ENCODE measurements around the gene PODN.

PODN gene

DNA sequence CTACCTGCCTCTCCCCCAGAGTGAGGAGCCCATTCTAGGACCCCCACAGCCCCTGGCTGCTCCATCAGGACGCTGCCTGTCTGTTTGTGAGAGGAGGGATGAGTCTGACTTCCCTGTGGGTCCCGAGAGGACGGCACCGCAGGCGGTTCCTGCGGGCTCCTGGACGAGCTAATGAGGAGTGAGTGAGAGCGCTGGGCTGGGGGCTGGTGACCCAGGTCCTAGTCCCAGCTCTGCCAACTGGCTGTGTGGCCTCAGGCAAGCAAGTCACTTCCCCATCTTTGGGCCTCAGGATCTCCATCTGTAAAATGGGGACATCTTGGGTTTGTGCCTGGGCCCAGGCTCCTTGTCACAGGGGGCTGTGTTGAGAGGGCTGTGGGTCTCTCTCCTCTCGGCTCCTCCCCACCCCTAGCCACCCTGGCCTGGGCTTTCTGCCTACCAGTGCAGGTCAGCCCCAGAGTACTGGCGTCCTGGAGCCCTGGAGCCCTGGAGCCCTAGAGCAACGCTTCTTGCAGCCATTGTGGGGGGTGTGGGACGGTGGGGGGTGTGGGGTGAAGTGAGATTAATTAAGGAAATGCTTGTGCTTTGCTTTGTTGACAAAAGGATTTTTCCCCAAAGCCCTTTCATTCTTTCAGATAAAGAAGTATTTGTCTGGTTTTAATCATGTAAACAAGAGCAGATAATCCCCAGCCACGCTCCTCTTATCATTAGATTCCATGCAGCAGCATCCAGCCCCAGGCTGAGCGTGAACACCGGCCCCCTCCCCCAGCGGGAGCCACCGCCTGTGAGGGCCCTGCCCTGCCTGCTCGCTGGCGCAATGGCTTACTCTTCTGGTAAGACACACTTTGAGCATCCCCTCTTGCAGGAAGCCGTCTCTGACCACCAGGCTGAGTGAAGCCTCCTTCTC, 53.6 kb downstream of the PODN start:
- Histone ChIP-seq H3K27ac (ENCODE audit: poor library complexity, severe bottlenecking) (no peak overlapping the region), H3K9me3 (ENCODE audit: severe bottlenecking) (no peaks in the 10 kb centered on the region), H3K36me3 (ENCODE audit: low read depth) (no peaks in the 10 kb centered on the region), H3K27me3 (ENCODE audit: insufficient read depth, poor library complexity, severe bottlenecking) (no peaks in the 10 kb centered on the region), H3K4me1 (ENCODE audit: insufficient read depth, poor library complexity, severe bottlenecking) (no peaks in the 10 kb centered on the region), H3K4me3 (ENCODE audit: severe bottlenecking) (no peak overlapping the region)
- no peak for TF ChIP-seq CTCF (IDR thresholded peaks at IDR 0.05; ENCODE audit: poor library complexity, severe bottlenecking)
- ATAC-seq (ENCODE audit: low read depth): no peak
- DNase-seq (ENCODE audit: low spot score): no peak

DNA sequence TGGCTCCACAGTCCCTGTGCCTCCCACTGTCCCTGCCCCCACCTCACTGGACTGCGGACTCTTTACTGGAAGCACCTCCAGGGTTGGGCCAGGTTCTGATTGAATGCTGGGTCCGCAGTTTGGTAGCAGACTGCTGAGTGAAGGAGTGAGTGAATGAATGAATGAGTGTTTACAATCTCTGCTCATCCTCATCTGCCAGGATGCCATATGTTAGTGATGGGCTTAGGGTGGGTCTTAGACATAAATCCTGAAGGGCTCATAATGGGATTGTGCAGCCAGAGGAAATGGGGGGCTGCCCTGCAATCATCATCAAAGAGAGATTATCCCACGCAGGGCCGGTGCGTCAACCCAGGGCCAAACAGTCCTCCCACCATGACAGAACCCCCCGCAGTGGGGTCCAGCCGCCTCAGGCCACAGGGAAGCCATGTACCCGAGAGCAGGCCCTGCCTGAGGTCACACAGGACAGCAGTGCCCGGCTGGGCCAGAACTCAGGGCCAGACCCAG, 54.3 kb downstream of the PODN start:
- H3K27me3 ChIP-seq (ENCODE audit: insufficient read depth, poor library complexity, severe bottlenecking): no peaks in the 10 kb centered on the region
- ATAC-seq (ENCODE audit: low read depth): no peak
- H3K27ac ChIP-seq (ENCODE audit: poor library complexity, severe bottlenecking): no peak overlapping the region

GRCh38 chr1:53116933-53117600, 55.1 kb downstream of the PODN start:
- ATAC-seq (ENCODE audit: low read depth) (no peak), DNase-seq (ENCODE audit: low spot score) (no peak)
- no peaks in the 10 kb centered on the region for H3K4me1 ChIP-seq (ENCODE audit: insufficient read depth, poor library complexity, severe bottlenecking)
- no peak for TF ChIP-seq CTCF (IDR thresholded peaks at IDR 0.05; ENCODE audit: poor library complexity, severe bottlenecking)
- H3K27ac ChIP-seq (ENCODE audit: poor library complexity, severe bottlenecking): no peak overlapping the region
- no peak overlapping the region for H3K4me3 ChIP-seq (ENCODE audit: severe bottlenecking)
- no peaks in the 10 kb centered on the region for H3K36me3 ChIP-seq (ENCODE audit: low read depth)
- no peaks in the 10 kb centered on the region for H3K9me3 ChIP-seq (ENCODE audit: severe bottlenecking)
- H3K27me3 ChIP-seq (ENCODE audit: insufficient read depth, poor library complexity, severe bottlenecking): no peaks in the 10 kb centered on the region

More for the DNA sequence above, 54.3 kb downstream of the PODN start:
- no peak for DNase-seq (ENCODE audit: low spot score)
- Histone ChIP-seq H3K36me3 (ENCODE audit: low read depth) (no peaks in the 10 kb centered on the region), H3K9me3 (ENCODE audit: severe bottlenecking) (no peaks in the 10 kb centered on the region), H3K4me3 (ENCODE audit: severe bottlenecking) (no peak overlapping the region), H3K4me1 (ENCODE audit: insufficient read depth, poor library complexity, severe bottlenecking) (no peaks in the 10 kb centered on the region)
- TF ChIP-seq CTCF (IDR thresholded peaks at IDR 0.05; ENCODE audit: poor library complexity, severe bottlenecking): no peak

DNA sequence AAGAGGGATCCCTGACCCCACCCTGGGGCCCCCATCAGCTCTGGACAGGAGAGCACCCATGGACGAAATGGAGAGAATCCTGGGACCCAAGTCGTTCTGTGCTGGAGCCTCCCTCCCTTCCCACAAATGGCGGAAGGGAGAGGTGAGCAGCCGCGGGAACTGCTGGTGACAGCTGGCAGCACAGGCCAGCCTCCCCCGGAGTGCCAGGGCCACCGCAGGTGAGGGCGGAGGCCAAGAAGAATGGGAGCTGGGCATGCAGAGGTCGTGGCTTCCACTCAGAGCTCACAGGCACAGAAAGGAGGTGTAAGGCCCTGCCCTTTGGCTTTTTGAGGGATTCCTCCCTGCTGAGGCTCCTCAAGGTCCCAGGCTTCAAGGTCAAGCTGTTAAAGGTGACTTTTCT, 55.8 kb downstream of the PODN start:
- DNase-seq (ENCODE audit: low spot score) (no peak), ATAC-seq (ENCODE audit: low read depth) (no peak)
- no peak overlapping the region for H3K4me3 ChIP-seq (ENCODE audit: severe bottlenecking)
- no peaks in the 10 kb centered on the region for H3K4me1 ChIP-seq (ENCODE audit: insufficient read depth, poor library complexity, severe bottlenecking)
- H3K36me3 ChIP-seq (ENCODE audit: low read depth): no peaks in the 10 kb centered on the region
- H3K27ac ChIP-seq (ENCODE audit: poor library complexity, severe bottlenecking): no peak overlapping the region
- H3K27me3 ChIP-seq (ENCODE audit: insufficient read depth, poor library complexity, severe bottlenecking): no peaks in the 10 kb centered on the region
- no peak for TF ChIP-seq CTCF (IDR thresholded peaks at IDR 0.05; ENCODE audit: poor library complexity, severe bottlenecking)
- no peaks in the 10 kb centered on the region for H3K9me3 ChIP-seq (ENCODE audit: severe bottlenecking)

Measured in RWPE2 (cell line).